ENCODE results near the gene DDHD1. TPM values are rescaled to one million over a fixed set of nuclear protein-coding genes. Genes with fewer than 3 reads are reported as not detected.

The DDHD1 gene
- total RNA-seq, 4 donors from 2014 or later: 17.1 to 26.7 (median 23.3) TPM

DNA sequence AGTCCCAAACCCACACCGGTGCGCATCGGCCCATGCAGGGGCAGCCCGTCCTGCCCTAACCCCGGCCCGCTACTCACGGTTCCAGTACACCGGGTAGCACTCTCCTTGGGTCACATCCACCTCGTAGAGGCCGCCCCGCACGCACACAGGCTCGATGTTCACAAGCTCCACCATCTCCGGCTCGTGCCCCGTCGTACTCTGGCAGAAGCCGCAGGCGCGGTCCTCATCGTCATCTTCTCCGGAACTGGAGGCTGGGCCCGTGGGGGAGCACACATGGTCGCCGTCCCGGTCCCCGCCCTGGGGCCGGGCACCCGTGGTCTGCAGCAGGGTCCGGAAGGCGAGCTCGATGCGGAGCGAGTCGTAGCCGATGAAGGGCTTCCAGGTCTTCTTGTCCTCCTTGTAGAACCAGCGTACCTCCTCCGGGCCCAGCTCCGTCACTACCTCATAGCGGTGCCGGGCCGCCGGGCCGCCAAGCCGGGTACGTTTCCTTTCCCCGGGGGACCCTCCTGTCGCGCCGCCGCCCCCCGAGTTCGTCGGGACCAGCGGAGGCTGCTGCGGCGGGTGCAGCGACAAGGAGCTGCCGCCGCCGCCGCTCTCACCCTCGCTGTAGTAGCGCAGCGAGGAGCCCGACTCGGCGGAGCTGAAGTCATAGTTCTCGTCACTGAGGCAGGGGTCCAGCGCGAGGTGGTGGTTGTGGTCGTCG, 788 bp downstream of the DDHD1 start:
- Histone ChIP-seq H3K4me1 (peaks cover 0 to 30% (median 7%) of the 10 kb centered on the region in 4 donors), H3K27ac (peak overlapping the region; percentile 75 to 92 (median 90)), H3K36me3 (no peaks in the 10 kb centered on the region), H3K27me3 (no peaks in the 10 kb centered on the region), H3K4me3 (peak overlapping the region; percentile 70 to 95 (median 86)), H3K9me3 (no peaks in the 10 kb centered on the region)
- TF ChIP-seq, protein P1, sequence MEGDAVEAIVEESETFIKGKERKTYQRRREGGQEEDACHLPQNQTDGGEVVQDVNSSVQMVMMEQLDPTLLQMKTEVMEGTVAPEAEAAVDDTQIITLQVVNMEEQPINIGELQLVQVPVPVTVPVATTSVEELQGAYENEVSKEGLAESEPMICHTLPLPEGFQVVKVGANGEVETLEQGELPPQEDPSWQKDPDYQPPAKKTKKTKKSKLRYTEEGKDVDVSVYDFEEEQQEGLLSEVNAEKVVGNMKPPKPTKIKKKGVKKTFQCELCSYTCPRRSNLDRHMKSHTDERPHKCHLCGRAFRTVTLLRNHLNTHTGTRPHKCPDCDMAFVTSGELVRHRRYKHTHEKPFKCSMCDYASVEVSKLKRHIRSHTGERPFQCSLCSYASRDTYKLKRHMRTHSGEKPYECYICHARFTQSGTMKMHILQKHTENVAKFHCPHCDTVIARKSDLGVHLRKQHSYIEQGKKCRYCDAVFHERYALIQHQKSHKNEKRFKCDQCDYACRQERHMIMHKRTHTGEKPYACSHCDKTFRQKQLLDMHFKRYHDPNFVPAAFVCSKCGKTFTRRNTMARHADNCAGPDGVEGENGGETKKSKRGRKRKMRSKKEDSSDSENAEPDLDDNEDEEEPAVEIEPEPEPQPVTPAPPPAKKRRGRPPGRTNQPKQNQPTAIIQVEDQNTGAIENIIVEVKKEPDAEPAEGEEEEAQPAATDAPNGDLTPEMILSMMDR (IDR thresholded peaks at IDR 0.05): no peak
- peak in 1 of 2 donors; percentile 21 for TF ChIP-seq EP300 (IDR thresholded peaks at IDR 0.05)
- DNase-seq (ENCODE audit: low spot score in 2 of 2): peak; percentile 24 to 36
- 0% methylated on average over 22 to 73 of the region's 73 CpGs for WGBS, 2 donors

DNA sequence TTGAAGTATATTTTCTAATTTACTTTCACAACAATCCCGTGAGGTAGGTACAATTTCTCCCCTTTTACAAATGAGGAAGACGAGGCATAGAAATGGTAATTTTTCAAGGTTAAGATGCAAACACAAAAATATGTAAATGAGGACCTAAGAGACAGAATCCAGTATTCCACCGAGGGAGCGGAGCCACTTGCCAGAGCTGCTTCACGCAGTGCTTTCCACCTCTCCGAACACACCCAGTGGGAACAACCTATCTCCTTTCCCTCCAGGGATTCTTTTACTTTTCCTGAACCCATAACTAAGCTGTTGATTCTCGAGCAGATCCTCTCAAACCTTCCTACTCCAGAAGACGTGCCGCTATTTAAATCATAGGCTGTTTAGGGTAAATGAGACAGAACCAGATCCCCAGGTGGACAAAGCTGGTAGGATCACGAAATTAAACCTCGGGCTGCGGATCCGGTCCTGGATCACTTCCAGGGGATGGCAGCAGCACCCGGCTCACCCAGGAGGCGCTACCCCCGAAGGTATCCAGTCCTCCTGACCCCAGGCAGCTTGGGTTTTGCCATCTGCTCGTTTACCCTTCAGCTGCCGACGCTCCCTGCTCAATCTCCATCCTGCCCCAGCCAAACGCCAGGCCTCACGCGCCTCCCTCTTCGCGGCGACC, 1.5 kb downstream of the DDHD1 start:
- no peak for TF ChIP-seq EP300 (IDR thresholded peaks at IDR 0.05)
- TF ChIP-seq, protein P1 (IDR thresholded peaks at IDR 0.05): peak in 2 of 5 experiments; percentile 29 to 39
- peak in 1 of 2 donors; percentile 38 for DNase-seq (ENCODE audit: low spot score in 2 of 2)
- Histone ChIP-seq H3K4me3 (peak overlapping the region; percentile 70 to 95 (median 86)), H3K4me1 (peaks cover 0 to 30% (median 7%) of the 10 kb centered on the region in 4 donors), H3K9me3 (no peaks in the 10 kb centered on the region), H3K36me3 (no peaks in the 10 kb centered on the region), H3K27ac (peak overlapping the region in 3 of 4 donors; percentile 88 to 92 (median 91)), H3K27me3 (no peaks in the 10 kb centered on the region)
- WGBS, 2 donors: 3 to 4% methylated on average over 25 of the region's 25 CpGs

GRCh38 chr14:53149668-53150316, 3.3 kb downstream of the DDHD1 start:
- Histone ChIP-seq H3K27me3 (no peaks in the 10 kb centered on the region), H3K27ac (no peak overlapping the region), H3K36me3 (no peaks in the 10 kb centered on the region), H3K4me3 (no peak overlapping the region), H3K9me3 (no peaks in the 10 kb centered on the region), H3K4me1 (peaks cover 0 to 30% (median 7%) of the 10 kb centered on the region in 4 donors)
- 83 to 88% methylated on average over 4 of the region's 4 CpGs for WGBS, 2 donors
- TF ChIP-seq POLR2A (IDR thresholded peaks at IDR 0.05): no peak
- no peak for TF ChIP-seq EP300 (IDR thresholded peaks at IDR 0.05)
- TF ChIP-seq, protein P1 (IDR thresholded peaks at IDR 0.05): no peak
- DNase-seq (ENCODE audit: low spot score in 2 of 2): no peak

- TF ChIP-seq POLR2A (IDR thresholded peaks at IDR 0.05): no peak
- TF ChIP-seq, protein P1 (IDR thresholded peaks at IDR 0.05): no peak
- TF ChIP-seq EP300 (IDR thresholded peaks at IDR 0.05): no peak
- no peak for DNase-seq (ENCODE audit: low spot score in 2 of 2)
- no peak overlapping the region for H3K4me3 ChIP-seq
- no peak overlapping the region for H3K27ac ChIP-seq
- no peaks in the 10 kb centered on the region for H3K9me3 ChIP-seq
- H3K36me3 ChIP-seq: no peaks in the 10 kb centered on the region
- no peaks in the 10 kb centered on the region for H3K27me3 ChIP-seq
- H3K4me1 ChIP-seq: peaks cover 0 to 30% (median 7%) of the 10 kb centered on the region in 4 donors
Observed at GRCh38 chr14:53148671-53149070, 4.5 kb downstream of the DDHD1 start.

GRCh38 chr14:53147893-53148292, 5.2 kb downstream of the DDHD1 start:
- Histone ChIP-seq H3K27me3 (no peaks in the 10 kb centered on the region), H3K36me3 (no peaks in the 10 kb centered on the region), H3K4me3 (no peak overlapping the region), H3K27ac (no peak overlapping the region), H3K9me3 (peaks cover 0 to 4% (median 0%) of the 10 kb centered on the region in 4 donors), H3K4me1 (peaks cover 0 to 30% (median 7%) of the 10 kb centered on the region in 4 donors)
- WGBS, 2 donors: 70 to 90% methylated on average over 2 of the region's 2 CpGs
- TF ChIP-seq, protein P1 (IDR thresholded peaks at IDR 0.05): no peak
- no peak for TF ChIP-seq EP300 (IDR thresholded peaks at IDR 0.05)
- TF ChIP-seq POLR2A (IDR thresholded peaks at IDR 0.05): no peak
- DNase-seq (ENCODE audit: low spot score in 2 of 2): no peak
